BE2C (cell line): ENCODE measurements around the gene LAMA1. TPM values are rescaled to one million over a fixed set of nuclear protein-coding genes. Genes with fewer than 3 reads are reported as not detected.

Experiments
- DNase-seq: peaks from one replicate; pipeline ENCODE4 v3.0.0-alpha.2; 2020
- H3K27me3 ChIP-seq: fragments of 250-450 bp; sonication (Bioruptor Pico); 2 replicates; pipeline ENCODE4 v1.5.1; 2020; ENCODE audit warnings: mild to moderate bottlenecking
- H3K36me3 ChIP-seq: fragments of 250-450 bp; sonication (Bioruptor Pico); 2 replicates; pipeline ENCODE4 v1.5.1; 2020; ENCODE audit warnings: mild to moderate bottlenecking
- H3K4me1 ChIP-seq: fragments of 250-450 bp; sonication (Bioruptor Pico); 2 replicates; pipeline ENCODE4 v1.5.1; 2020
- H3K4me3 ChIP-seq: 2 replicates; pipeline ENCODE4 v1.5.1; 2011; ENCODE audit warnings: low read depth, low read length
- H3K9me3 ChIP-seq: fragments of 250-450 bp; sonication (Bioruptor Pico); 2 replicates; pipeline ENCODE4 v1.5.1; 2020
- CTCF ChIP-seq: IDR thresholded peaks from 2 replicates; pipeline ENCODE4 v1.5.1; 2012; ENCODE audit warnings: mild to moderate bottlenecking, low read depth, low read length
- polyA plus RNA-seq: library from polyadenylated mRNA; unstranded; fragments of >200 nt; gene quantifications from one replicate; pipeline ENCODE4 v1.2.1, GENCODE V29; 2012; ENCODE audit warnings: low read depth, missing spikeins; ENCODE audit not compliant: insufficient read length, insufficient read depth

The LAMA1 gene
- not detected for polyA plus RNA-seq

GRCh38 chr18:7117390-7118355, at the start of gene LAMA1:
Gene LAMA1, minus strand, starts transcription at chr18:7117797. Its CDS starts 77 bp downstream, at chr18:7117720.
- no peak for DNase-seq
- H3K36me3 ChIP-seq: no peaks in the 10 kb centered on the region
- no peak for TF ChIP-seq CTCF
- no peaks in the 10 kb centered on the region for H3K4me1 ChIP-seq
- H3K27me3 ChIP-seq: peaks cover 9% of the 10 kb centered on the region
- no peak within 1 kb of the TSS for H3K4me3 ChIP-seq
- H3K9me3 ChIP-seq: no peaks in the 10 kb centered on the region

- no peaks in the 10 kb centered on the region for H3K27me3 ChIP-seq
- H3K4me1 ChIP-seq: no peaks in the 10 kb centered on the region
- no peaks in the 10 kb centered on the region for H3K36me3 ChIP-seq
- no peaks in the 10 kb centered on the region for H3K9me3 ChIP-seq
- H3K4me3 ChIP-seq: no peak overlapping the region
- no peak for TF ChIP-seq CTCF
- DNase-seq: no peak
Observed at GRCh38 chr18:7165846-7166393, 48.3 kb upstream of the LAMA1 start.

GRCh38 chr18:7164323-7165004, 46.9 kb upstream of the LAMA1 start:
- no peaks in the 10 kb centered on the region for H3K27me3 ChIP-seq
- H3K4me3 ChIP-seq: no peak overlapping the region
- DNase-seq: no peak
- no peaks in the 10 kb centered on the region for H3K36me3 ChIP-seq
- no peaks in the 10 kb centered on the region for H3K9me3 ChIP-seq
- TF ChIP-seq CTCF: peak; percentile 13; the same call in 1 of the 2 replicates
- H3K4me1 ChIP-seq: no peaks in the 10 kb centered on the region

GRCh38 chr18:7158216-7158615, 40.6 kb upstream of the LAMA1 start:
- no peak overlapping the region for H3K4me3 ChIP-seq
- no peak for TF ChIP-seq CTCF
- no peak for DNase-seq
- no peaks in the 10 kb centered on the region for H3K4me1 ChIP-seq
- H3K9me3 ChIP-seq: no peaks in the 10 kb centered on the region
- H3K36me3 ChIP-seq: no peaks in the 10 kb centered on the region
- no peaks in the 10 kb centered on the region for H3K27me3 ChIP-seq

- no peaks in the 10 kb centered on the region for H3K27me3 ChIP-seq
- H3K36me3 ChIP-seq: no peaks in the 10 kb centered on the region
- no peak overlapping the region for H3K4me3 ChIP-seq
- DNase-seq: no peak
- TF ChIP-seq CTCF: no peak
- no peaks in the 10 kb centered on the region for H3K4me1 ChIP-seq
- no peaks in the 10 kb centered on the region for H3K9me3 ChIP-seq
Observed at GRCh38 chr18:7157760-7158159, 40.2 kb upstream of the LAMA1 start.
